Activated CD4-positive, alpha-beta memory T cell treated with anti-CD3 and anti-CD28 coated beads for 36 hours (primary cell): Measurements from ENCODE around the gene ODF2L. TPM values are rescaled to one million over a fixed set of nuclear protein-coding genes. Genes with fewer than 3 reads are reported as not detected.

Source experiments
- CTCF ChIA-PET: fragments of 350-600 bp; sonication (Branson Sonifier 250); formaldehyde crosslinking; loops from one replicate; lab custom pipeline; 2021; ENCODE audit warnings: antibody characterized with exemption, inconsistent platforms; lab: Charles Lee
- POLR2A ChIA-PET: fragments of 350-600 bp; sonication (Branson Sonifier 250); formaldehyde crosslinking; loops from one replicate; lab custom pipeline; 2021; ENCODE audit warnings: antibody characterized with exemption; lab: Charles Lee
- DNase-seq: peaks from one replicate; pipeline ENCODE4 v3.0.0-alpha.2; 2020
- H3K27ac Mint-ChIP-seq: one replicate; pipeline ENCODE4 v1.8.0; 2021; ENCODE audit warnings: mixed read lengths
- H3K27me3 Mint-ChIP-seq: one replicate; pipeline ENCODE4 v1.8.0; 2021; ENCODE audit warnings: mixed read lengths
- H3K36me3 Mint-ChIP-seq: one replicate; pipeline ENCODE4 v1.8.0; 2021; ENCODE audit warnings: mixed read lengths
- H3K4me1 Mint-ChIP-seq: one replicate; pipeline ENCODE4 v1.8.0; 2021; ENCODE audit warnings: low read depth, mixed read lengths
- H3K4me3 Mint-ChIP-seq: one replicate; pipeline ENCODE4 v1.8.0; 2021; ENCODE audit warnings: mild to moderate bottlenecking, mixed read lengths
- H3K9me3 Mint-ChIP-seq: one replicate; pipeline ENCODE4 v1.8.0; 2021; ENCODE audit warnings: mixed read lengths
- intact Hi-C: fragments of 100-400 bp; cut with micrococcal nuclease; formaldehyde crosslinking; loops from one replicate; pipeline ENCODE4 v1.15.1; 2023
- total RNA-seq, 2 experiments: library from RNA; stranded (reverse); gene quantifications; one replicate each; pipeline ENCODE4 v1.2.3, GENCODE V29; 2021

ODF2L gene
- 10 to 100 TPM; 31.5 to 32.3 TPM for total RNA-seq

GRCh38 chr1:86395751-86396497 lies at the start of gene ODF2L:
ODF2L (minus strand) TSS chr1:86396323; CDS start chr1:86387027, 9,296 bp downstream.
- peaks cover 5% of the 10 kb centered on the region for H3K36me3 Mint-ChIP-seq
- peak within 1 kb of the TSS; percentile 92 for H3K27ac Mint-ChIP-seq
- peak; percentile 94 for DNase-seq
- peaks cover 5% of the 10 kb centered on the region for H3K9me3 Mint-ChIP-seq
- POLR2A ChIA-PET = interaction anchor here (0.9 to 1.5 kb wide), 3 partner anchors 308 to 518 kb away, joined by 3 to 6 read pairs (median 5); partner anchors contain the start of genes HS2ST1, SELENOF and SH3GLB1
- CTCF ChIA-PET = interaction anchor here (0.8 to 1.9 kb wide), 9 partner anchors 10 to 1137 kb away, joined by 3 to 15 read pairs (median 5); partner anchors contain the start of genes C1orf52 and SH3GLB1
- H3K4me1 Mint-ChIP-seq = peaks cover 48% of the 10 kb centered on the region
- intact Hi-C loops = loop anchor here (1.0 to 10.0 kb wide), 7 partner anchors 11 to 939 kb away; partner anchors contain the start of genes SH3GLB1 and ZNHIT6
- peak within 1 kb of the TSS; percentile 97 for H3K4me3 Mint-ChIP-seq
- no peaks in the 10 kb centered on the region for H3K27me3 Mint-ChIP-seq

GRCh38 chr1:86445919-86446318 lies 49.8 kb upstream of the ODF2L start:
- no peak for DNase-seq
- CTCF ChIA-PET = interaction anchor here (2.5 kb wide), 1 partner anchor 56 kb away, joined by 8 read pairs; no protein-coding TSS in a partner anchor
- Mint-ChIP-seq H3K4me3 (no peak overlapping the region), H3K27me3 (no peaks in the 10 kb centered on the region), H3K27ac (no peak overlapping the region), H3K4me1 (peaks cover 8% of the 10 kb centered on the region), H3K36me3 (no peaks in the 10 kb centered on the region), H3K9me3 (no peaks in the 10 kb centered on the region)
- POLR2A ChIA-PET = no interaction called here
- intact Hi-C loops = no loop called here

DNA sequence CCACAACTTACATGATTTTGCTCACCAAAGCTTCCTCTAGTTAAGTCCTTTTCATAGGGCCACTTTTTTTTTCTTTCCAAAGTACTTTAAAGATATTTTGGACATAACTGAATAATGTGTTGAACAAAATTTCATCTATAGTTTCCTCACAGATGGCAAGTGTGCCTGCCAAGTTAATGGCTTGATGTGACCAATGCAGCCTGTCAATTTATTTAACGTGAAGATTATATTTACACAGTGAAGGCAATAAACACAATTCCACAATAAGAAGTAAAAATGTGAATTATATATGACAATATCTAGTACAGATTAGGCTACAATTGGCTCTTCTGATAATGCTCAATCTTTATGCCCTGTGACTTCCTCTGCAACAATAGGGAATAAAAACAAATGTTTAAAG lies 45.9 kb upstream of the ODF2L start:
- intact Hi-C loops = no loop called here
- ChIA-PET POLR2A (no interaction called here), CTCF (no interaction called here)
- no peak for DNase-seq
- Mint-ChIP-seq H3K27ac (no peak overlapping the region), H3K9me3 (no peaks in the 10 kb centered on the region), H3K27me3 (peaks cover 9% of the 10 kb centered on the region), H3K4me3 (no peak overlapping the region), H3K4me1 (peaks cover 8% of the 10 kb centered on the region), H3K36me3 (no peaks in the 10 kb centered on the region)

GRCh38 chr1:86441581-86441980 lies 45.5 kb upstream of the ODF2L start:
- Mint-ChIP-seq H3K36me3 (no peaks in the 10 kb centered on the region), H3K27me3 (peaks cover 9% of the 10 kb centered on the region), H3K4me1 (peaks cover 8% of the 10 kb centered on the region), H3K9me3 (no peaks in the 10 kb centered on the region), H3K27ac (no peak overlapping the region), H3K4me3 (no peak overlapping the region)
- DNase-seq = no peak
- ChIA-PET POLR2A (no interaction called here), CTCF (interaction anchor here (0.9 to 1.1 kb wide), 3 partner anchors 11 to 58 kb away, joined by 3 to 4 read pairs (median 4); no protein-coding TSS in a partner anchor)
- intact Hi-C loops = no loop called here

GRCh38 chr1:86436041-86436440 lies 39.9 kb upstream of the ODF2L start:
- POLR2A ChIA-PET = no interaction called here
- no peaks in the 10 kb centered on the region for H3K4me1 Mint-ChIP-seq
- no peak overlapping the region for H3K4me3 Mint-ChIP-seq
- H3K9me3 Mint-ChIP-seq = no peaks in the 10 kb centered on the region
- H3K27ac Mint-ChIP-seq = no peak overlapping the region
- DNase-seq = no peak
- no peaks in the 10 kb centered on the region for H3K36me3 Mint-ChIP-seq
- intact Hi-C loops = no loop called here
- H3K27me3 Mint-ChIP-seq = peaks cover 10% of the 10 kb centered on the region
- CTCF ChIA-PET = no interaction called here

DNA sequence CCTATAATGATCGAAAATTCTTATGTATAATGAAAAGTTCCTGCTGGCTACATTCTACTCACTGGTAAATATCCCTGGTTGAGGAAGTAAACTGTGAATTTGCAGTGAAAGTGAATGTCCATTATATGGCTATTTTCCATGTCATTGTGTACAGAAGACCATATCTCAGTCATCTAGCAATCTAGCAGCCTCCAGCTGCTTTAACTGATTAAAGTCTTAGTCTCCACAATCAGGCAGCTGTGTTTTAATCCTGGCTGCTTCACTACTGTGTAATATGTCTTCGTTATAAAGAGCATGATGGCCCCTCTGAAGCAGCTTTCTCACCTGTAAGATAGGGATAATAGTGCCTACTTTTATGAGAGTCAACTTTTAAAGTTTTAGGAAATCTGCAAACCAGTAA lies 39.2 kb upstream of the ODF2L start:
- Mint-ChIP-seq H3K4me1 (no peaks in the 10 kb centered on the region), H3K27me3 (peaks cover 10% of the 10 kb centered on the region), H3K9me3 (no peaks in the 10 kb centered on the region), H3K27ac (no peak overlapping the region), H3K4me3 (no peak overlapping the region), H3K36me3 (no peaks in the 10 kb centered on the region)
- no peak for DNase-seq
- ChIA-PET POLR2A (no interaction called here), CTCF (no interaction called here)
- intact Hi-C loops = no loop called here

- CTCF ChIA-PET = no interaction called here
- Mint-ChIP-seq H3K4me3 (no peak overlapping the region), H3K27ac (no peak overlapping the region), H3K4me1 (no peaks in the 10 kb centered on the region), H3K27me3 (peaks cover 8% of the 10 kb centered on the region), H3K9me3 (no peaks in the 10 kb centered on the region), H3K36me3 (no peaks in the 10 kb centered on the region)
- POLR2A ChIA-PET = no interaction called here
- DNase-seq = no peak
- intact Hi-C loops = no loop called here
Observed at GRCh38 chr1:86434059-86434458, 37.9 kb upstream of the ODF2L start.

DNA sequence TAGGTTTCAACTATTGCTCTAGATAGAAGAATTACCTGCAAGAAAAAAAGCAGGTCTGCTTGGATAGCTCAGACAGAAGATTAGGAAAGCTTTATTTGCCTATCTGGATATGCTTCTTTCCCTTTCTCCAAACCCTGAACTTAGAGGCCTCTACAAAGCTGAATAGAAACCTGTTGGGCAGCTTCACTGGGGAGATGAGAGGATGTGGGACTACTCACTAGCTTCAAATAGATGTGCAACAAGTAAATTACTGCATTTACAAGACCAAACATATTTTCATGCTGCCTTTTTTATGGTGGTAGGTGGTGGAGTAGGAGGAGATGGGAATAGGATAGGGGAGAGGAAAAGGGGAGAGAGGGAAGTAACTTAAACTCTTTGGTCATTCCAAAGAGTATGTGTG lies 34.3 kb upstream of the ODF2L start:
- Mint-ChIP-seq H3K4me1 (no peaks in the 10 kb centered on the region), H3K27me3 (peaks cover 3% of the 10 kb centered on the region), H3K4me3 (no peak overlapping the region), H3K27ac (no peak overlapping the region), H3K9me3 (no peaks in the 10 kb centered on the region), H3K36me3 (no peaks in the 10 kb centered on the region)
- no peak for DNase-seq
- ChIA-PET POLR2A (interaction anchor here (0.9 to 1.4 kb wide), 2 partner anchors 274 to 722 kb away, joined by 3 read pairs; partner anchors contain the start of genes SH3GLB1 and ZNHIT6), CTCF (interaction anchor here (0.6 to 1.5 kb wide), 8 partner anchors 10 to 75 kb away, joined by 3 to 6 read pairs (median 4); no protein-coding TSS in a partner anchor)
- intact Hi-C loops = no loop called here

DNA sequence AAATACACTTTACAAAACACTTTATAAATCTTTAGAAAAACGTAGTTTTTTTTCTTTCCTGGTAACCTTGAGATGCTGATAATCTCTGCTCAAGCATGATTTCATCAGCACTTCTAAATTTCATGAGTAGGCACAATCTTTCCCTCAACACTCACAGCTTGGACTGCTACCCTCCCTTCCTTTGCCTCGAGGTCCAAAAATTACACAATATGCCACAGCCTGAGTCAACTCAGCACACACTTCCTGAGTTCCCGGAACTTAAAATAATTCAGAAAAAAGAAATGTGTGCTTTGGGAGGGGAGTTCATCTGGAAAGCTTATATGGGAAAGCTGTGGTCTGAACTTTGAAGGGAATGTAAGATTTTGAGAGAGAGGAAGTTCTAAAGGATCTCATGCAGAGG lies 33.7 kb upstream of the ODF2L start:
- intact Hi-C loops = no loop called here
- no peak overlapping the region for H3K27ac Mint-ChIP-seq
- no peak overlapping the region for H3K4me3 Mint-ChIP-seq
- POLR2A ChIA-PET = interaction anchor here (0.9 to 1.4 kb wide), 2 partner anchors 274 to 722 kb away, joined by 3 read pairs; partner anchors contain the start of genes SH3GLB1 and ZNHIT6
- peaks cover 3% of the 10 kb centered on the region for H3K27me3 Mint-ChIP-seq
- CTCF ChIA-PET = interaction anchor here (0.6 to 1.5 kb wide), 7 partner anchors 10 to 75 kb away, joined by 3 to 6 read pairs (median 4); no protein-coding TSS in a partner anchor
- no peaks in the 10 kb centered on the region for H3K4me1 Mint-ChIP-seq
- H3K9me3 Mint-ChIP-seq = no peaks in the 10 kb centered on the region
- DNase-seq = peak; percentile 44
- no peaks in the 10 kb centered on the region for H3K36me3 Mint-ChIP-seq

DNA sequence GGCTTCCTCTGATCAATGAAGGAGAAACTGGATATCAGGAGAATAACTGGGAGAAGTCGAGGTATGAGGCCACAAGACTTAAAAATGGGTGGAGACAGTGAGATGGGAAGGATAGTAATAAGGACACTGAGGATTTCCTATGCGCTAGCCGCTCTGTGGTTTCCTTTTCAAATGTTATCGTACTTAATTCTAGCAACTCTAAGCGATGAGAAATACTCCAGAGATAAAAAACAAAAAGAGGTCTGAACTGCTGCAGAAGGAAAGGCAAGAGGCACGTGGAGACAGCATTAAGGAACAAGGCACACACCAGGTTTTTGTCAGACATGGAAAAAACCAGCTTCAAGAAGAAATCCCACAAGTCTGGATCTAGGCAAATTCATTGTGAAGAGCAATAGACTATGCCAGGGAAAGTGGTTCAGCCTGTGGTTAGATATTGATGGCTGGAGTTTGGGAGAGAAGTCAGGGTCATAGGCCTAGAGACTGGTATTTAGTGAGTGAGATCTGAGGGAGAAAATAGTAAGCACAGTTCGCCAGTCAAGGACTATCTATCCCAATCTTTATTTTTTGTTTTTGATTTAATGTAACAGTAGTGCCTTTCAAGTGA lies 33.1 kb upstream of the ODF2L start:
- intact Hi-C loops = no loop called here
- Mint-ChIP-seq H3K4me3 (no peak overlapping the region), H3K27me3 (peaks cover 3% of the 10 kb centered on the region), H3K36me3 (no peaks in the 10 kb centered on the region), H3K4me1 (no peaks in the 10 kb centered on the region), H3K9me3 (no peaks in the 10 kb centered on the region), H3K27ac (no peak overlapping the region)
- ChIA-PET CTCF (interaction anchor here (1.2 to 1.5 kb wide), 2 partner anchors 9 to 76 kb away, joined by 5 to 6 read pairs; no protein-coding TSS in a partner anchor), POLR2A (no interaction called here)
- DNase-seq = no peak

DNA sequence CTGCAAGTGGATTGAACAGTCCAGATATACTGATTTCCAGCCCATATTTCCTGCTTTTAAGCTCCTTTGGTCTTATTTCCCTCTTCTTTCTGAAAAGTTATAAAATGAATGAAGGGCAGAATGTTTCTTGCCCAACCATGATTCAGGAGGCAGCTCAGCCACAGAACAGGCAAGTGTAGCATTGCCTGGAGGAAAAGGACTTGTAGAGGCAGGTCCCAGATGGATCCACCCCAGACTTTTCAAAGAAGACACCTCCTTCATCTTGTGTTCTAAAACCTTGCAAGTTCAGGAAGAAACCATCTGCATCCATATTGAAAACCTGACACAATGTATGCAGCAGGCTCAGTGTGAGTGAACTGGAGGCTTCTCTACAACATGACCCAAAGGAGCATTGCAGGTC lies 27.8 kb upstream of the ODF2L start, which contains the start of gene CLCA2:
TSS of gene CLCA2 (plus strand) at position 299 of the 400 bp plus-strand sequence. CDS start at position 376, 77 bp downstream.
- no peaks in the 10 kb centered on the region for H3K9me3 Mint-ChIP-seq
- CTCF ChIA-PET = interaction anchor here (1.7 to 1.9 kb wide), 2 partner anchors 75 to 78 kb away, joined by 3 to 6 read pairs; no protein-coding TSS in a partner anchor
- POLR2A ChIA-PET = no interaction called here
- no peaks in the 10 kb centered on the region for H3K36me3 Mint-ChIP-seq
- H3K27ac Mint-ChIP-seq = no peak within 1 kb of the TSS
- DNase-seq = no peak
- H3K27me3 Mint-ChIP-seq = peaks cover 3% of the 10 kb centered on the region
- intact Hi-C loops = no loop called here
- H3K4me1 Mint-ChIP-seq = peaks cover 4% of the 10 kb centered on the region
- no peak within 1 kb of the TSS for H3K4me3 Mint-ChIP-seq

- DNase-seq = no peak
- H3K27ac Mint-ChIP-seq = no peak overlapping the region
- H3K27me3 Mint-ChIP-seq = peaks cover 3% of the 10 kb centered on the region
- POLR2A ChIA-PET = no interaction called here
- intact Hi-C loops = no loop called here
- CTCF ChIA-PET = interaction anchor here (1.9 kb wide), 1 partner anchor 79 kb away, joined by 6 read pairs; no protein-coding TSS in a partner anchor
- H3K4me1 Mint-ChIP-seq = peaks cover 4% of the 10 kb centered on the region
- H3K4me3 Mint-ChIP-seq = no peak overlapping the region
- H3K36me3 Mint-ChIP-seq = no peaks in the 10 kb centered on the region
- no peaks in the 10 kb centered on the region for H3K9me3 Mint-ChIP-seq
Observed at GRCh38 chr1:86423473-86423872, 27.4 kb upstream of the ODF2L start.
